OCI-LY1 (cell line): ENCODE results near the gene MYO1G.
A peak's percentile ranks its signal among the peaks of the same experiment; 100 is the strongest.

Source experiments
- H2AFZ ChIP-seq: fragments of 200-600 bp; sonication (generic), shearing (Covaris generic); 2 replicates; pipeline ENCODE4 v1.6.0; 2014; ENCODE audit warnings: antibody characterized with exemption, mild to moderate bottlenecking, low read length
- H3F3A ChIP-seq: fragments of 200-600 bp; sonication (generic), shearing (Covaris generic); 2 replicates; pipeline ENCODE4 v1.6.0; 2014; ENCODE audit warnings: mild to moderate bottlenecking, antibody characterized with exemption, low read length, moderate library complexity; ENCODE audit not compliant: insufficient read depth
- H3K27ac ChIP-seq: fragments of 200-600 bp; sonication (generic); 2 replicates; pipeline ENCODE4 v1.5.1; 2014; ENCODE audit warnings: low read length, mixed run types, mild to moderate bottlenecking, low read depth; ENCODE audit not compliant: poor library complexity, severe bottlenecking
- H3K27me3 ChIP-seq: fragments of 200-600 bp; sonication (generic); 2 replicates; pipeline ENCODE4 v1.6.0; 2014; ENCODE audit warnings: antibody characterized with exemption, mild to moderate bottlenecking, low read length, moderate library complexity; ENCODE audit not compliant: insufficient read depth
- H3K36me3 ChIP-seq: fragments of 200-600 bp; sonication (generic); 2 replicates; pipeline ENCODE4 v1.6.1; 2014; ENCODE audit warnings: mild to moderate bottlenecking, antibody characterized with exemption, low read length, moderate library complexity, mixed read lengths; ENCODE audit not compliant: insufficient read depth
- H3K4me1 ChIP-seq: fragments of 200-600 bp; sonication (generic); 2 replicates; pipeline ENCODE4 v1.5.1; 2014; ENCODE audit warnings: mild to moderate bottlenecking, low read length, moderate library complexity; ENCODE audit not compliant: insufficient read depth, severe bottlenecking
- H3K4me2 ChIP-seq: fragments of 200-600 bp; sonication (generic), shearing (Covaris generic); 2 replicates; pipeline ENCODE4 v1.6.1; 2014; ENCODE audit warnings: low read length
- H3K4me3 ChIP-seq: fragments of 200-600 bp; sonication (generic); 2 replicates; pipeline ENCODE4 v1.5.1; 2014; ENCODE audit warnings: low read length, low read depth, mild to moderate bottlenecking, mixed read lengths; ENCODE audit not compliant: poor library complexity, severe bottlenecking
- H3K79me2 ChIP-seq: fragments of 200-600 bp; shearing (Covaris generic); 2 replicates; pipeline ENCODE4 v1.6.1; 2016; ENCODE audit warnings: mixed run types, low read length, mixed read lengths; ENCODE audit not compliant: insufficient read depth
- H3K9ac ChIP-seq: fragments of 200-600 bp; sonication (generic), shearing (Covaris generic); 2 replicates; pipeline ENCODE4 v1.6.1; 2014; ENCODE audit warnings: mild to moderate bottlenecking, low read length, mixed read lengths
- H3K9me2 ChIP-seq: fragments of 200-600 bp; sonication (generic), shearing (Covaris generic); 2 replicates; pipeline ENCODE4 v1.6.1; 2014; ENCODE audit warnings: low read depth, mild to moderate bottlenecking, low read length, mixed read lengths
- H3K9me3 ChIP-seq: fragments of 200-600 bp; shearing (Covaris generic); 2 replicates; pipeline ENCODE4 v1.6.1; 2014; ENCODE audit warnings: low read length, mixed read lengths
- H4K20me1 ChIP-seq: fragments of 200-600 bp; sonication (generic), shearing (Covaris generic); 2 replicates; pipeline ENCODE4 v1.6.0; 2016; ENCODE audit warnings: mild to moderate bottlenecking, low read length; ENCODE audit not compliant: insufficient read depth
- EZH2 ChIP-seq: fragments of 200-600 bp; sonication (generic), shearing (Covaris generic); IDR thresholded peaks from 2 replicates; pipeline ENCODE4 v1.8.0; 2017; ENCODE audit warnings: borderline replicate concordance, mixed run types, mild to moderate bottlenecking, antibody characterized with exemption, low read length, moderate library complexity, mixed read lengths
- TF ChIP-seq, protein P1 (sequence below): fragments of 200-600 bp; sonication (generic), shearing (Covaris generic); IDR thresholded peaks from 2 replicates; pipeline ENCODE4 v1.5.1; 2017; ENCODE audit warnings: mild to moderate bottlenecking, antibody characterized with exemption, low read length, moderate library complexity, mixed read lengths

Gene MYO1G

DNA sequence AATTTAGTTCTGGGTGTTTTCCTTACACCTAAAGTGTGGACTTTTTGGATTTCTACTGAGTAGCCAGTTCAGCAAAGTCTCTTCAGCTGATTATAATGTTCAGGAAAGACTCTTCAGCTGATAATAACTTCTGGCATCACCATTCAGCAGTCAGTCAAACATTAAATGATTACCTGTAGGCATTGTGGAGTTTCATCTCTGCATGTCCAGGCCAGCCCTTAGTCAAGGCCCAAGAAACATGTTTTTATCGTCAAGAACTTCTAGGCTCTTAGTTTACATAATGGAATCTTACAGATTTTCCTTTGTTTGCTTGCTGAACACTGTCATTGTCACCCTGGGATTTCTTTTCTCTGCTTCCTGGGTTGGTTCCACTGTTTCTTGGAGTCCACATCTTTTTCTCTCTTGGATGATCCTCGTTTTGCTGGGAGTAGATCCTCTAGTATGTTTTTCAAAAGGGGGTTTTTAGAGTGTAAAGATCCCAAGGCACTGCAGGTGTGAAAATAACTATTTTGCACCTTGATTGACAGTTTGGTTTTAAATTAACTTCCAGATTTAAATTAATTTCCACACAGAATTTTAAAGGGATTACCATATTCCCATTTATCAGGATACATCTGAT is 45.4 kb upstream of the MYO1G start:
- no peaks in the 10 kb centered on the region for H3K9me2 ChIP-seq
- peaks cover 22% of the 10 kb centered on the region for H3F3A ChIP-seq
- H3K4me1 ChIP-seq: peaks cover 90% of the 10 kb centered on the region
- H3K27me3 ChIP-seq: no peaks in the 10 kb centered on the region
- H2AFZ ChIP-seq: no peak overlapping the region
- H3K9me3 ChIP-seq: peaks cover 3% of the 10 kb centered on the region; the same call in 1 of the 2 replicates
- H4K20me1 ChIP-seq: no peaks in the 10 kb centered on the region
- peak overlapping the region; percentile 98 for H3K27ac ChIP-seq
- no peak overlapping the region; the same call in 1 of the 2 replicates for H3K9ac ChIP-seq
- peak overlapping the region; percentile 96; the same call in 1 of the 2 replicates for H3K4me2 ChIP-seq
- TF ChIP-seq, protein P1, sequence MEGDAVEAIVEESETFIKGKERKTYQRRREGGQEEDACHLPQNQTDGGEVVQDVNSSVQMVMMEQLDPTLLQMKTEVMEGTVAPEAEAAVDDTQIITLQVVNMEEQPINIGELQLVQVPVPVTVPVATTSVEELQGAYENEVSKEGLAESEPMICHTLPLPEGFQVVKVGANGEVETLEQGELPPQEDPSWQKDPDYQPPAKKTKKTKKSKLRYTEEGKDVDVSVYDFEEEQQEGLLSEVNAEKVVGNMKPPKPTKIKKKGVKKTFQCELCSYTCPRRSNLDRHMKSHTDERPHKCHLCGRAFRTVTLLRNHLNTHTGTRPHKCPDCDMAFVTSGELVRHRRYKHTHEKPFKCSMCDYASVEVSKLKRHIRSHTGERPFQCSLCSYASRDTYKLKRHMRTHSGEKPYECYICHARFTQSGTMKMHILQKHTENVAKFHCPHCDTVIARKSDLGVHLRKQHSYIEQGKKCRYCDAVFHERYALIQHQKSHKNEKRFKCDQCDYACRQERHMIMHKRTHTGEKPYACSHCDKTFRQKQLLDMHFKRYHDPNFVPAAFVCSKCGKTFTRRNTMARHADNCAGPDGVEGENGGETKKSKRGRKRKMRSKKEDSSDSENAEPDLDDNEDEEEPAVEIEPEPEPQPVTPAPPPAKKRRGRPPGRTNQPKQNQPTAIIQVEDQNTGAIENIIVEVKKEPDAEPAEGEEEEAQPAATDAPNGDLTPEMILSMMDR: no peak
- no peak for TF ChIP-seq EZH2
- H3K4me3 ChIP-seq: no peak overlapping the region
- peaks cover 32% of the 10 kb centered on the region for H3K36me3 ChIP-seq
- peaks cover 70% of the 10 kb centered on the region for H3K79me2 ChIP-seq

DNA sequence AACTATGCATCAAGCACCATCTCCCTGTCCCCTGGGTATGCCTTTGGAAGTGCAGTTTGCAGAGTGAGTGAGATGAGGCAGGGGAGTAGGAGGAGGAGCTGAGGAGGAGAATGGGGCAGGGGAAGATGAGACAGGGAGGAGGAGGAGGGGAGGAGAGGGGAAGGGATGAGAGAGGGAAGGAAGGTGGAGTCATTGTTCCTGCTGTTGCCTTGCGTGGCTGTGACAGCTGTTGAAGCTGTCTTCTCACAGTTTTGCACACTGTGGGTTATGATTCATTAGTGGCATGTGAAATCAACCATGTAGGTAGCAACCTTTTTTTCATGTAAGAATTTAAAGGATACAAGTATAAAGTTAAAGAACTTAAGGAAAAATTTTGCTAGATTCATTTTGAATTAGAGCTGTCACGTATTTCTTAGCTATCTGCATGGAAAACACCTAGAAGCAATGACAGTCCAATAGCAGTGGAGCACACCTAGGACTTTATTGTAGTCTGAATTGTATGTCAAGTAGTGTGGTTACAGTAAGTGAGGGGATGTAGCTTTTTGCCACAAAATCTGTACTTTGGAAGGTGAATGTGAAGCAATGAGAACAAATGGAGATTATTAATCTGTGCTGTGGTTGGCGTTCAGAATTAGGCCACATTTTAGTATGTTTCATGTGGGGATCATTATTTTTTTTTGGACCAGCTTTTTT is 42.9 kb upstream of the MYO1G start:
- Histone ChIP-seq H3K27ac (peak overlapping the region; percentile 77), H4K20me1 (no peaks in the 10 kb centered on the region), H3F3A (peaks cover 16% of the 10 kb centered on the region), H3K4me1 (peaks cover 70% of the 10 kb centered on the region), H3K79me2 (peaks cover 53% of the 10 kb centered on the region), H3K9ac (peak overlapping the region; percentile 5; the same call in 1 of the 2 replicates), H3K9me3 (peaks cover 3% of the 10 kb centered on the region; the same call in 1 of the 2 replicates), H3K4me3 (no peak overlapping the region), H3K4me2 (peak overlapping the region; percentile 14; the same call in 1 of the 2 replicates), H2AFZ (no peak overlapping the region), H3K36me3 (peaks cover 26% of the 10 kb centered on the region), H3K27me3 (no peaks in the 10 kb centered on the region), H3K9me2 (no peaks in the 10 kb centered on the region)
- TF ChIP-seq, protein P1: no peak
- no peak for TF ChIP-seq EZH2

DNA sequence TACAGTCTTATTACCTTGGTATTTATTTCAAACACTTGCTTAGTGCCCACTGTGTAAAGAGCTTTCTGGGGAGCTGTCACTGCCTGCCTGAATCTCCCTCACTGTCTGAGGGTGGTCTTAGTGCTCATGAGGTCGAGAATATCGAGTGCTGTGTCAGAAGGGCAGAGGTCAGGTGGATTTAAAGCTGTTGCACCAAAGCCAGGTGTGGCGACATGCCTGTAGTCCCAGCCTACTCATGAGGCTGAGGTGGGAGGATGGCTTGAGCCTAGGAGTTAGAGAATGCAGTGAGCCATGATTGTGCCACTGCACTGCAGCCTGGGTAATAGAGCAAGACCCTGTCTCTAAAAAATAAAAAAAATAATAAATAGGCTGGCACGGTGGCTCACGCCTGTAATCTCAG is 42.1 kb upstream of the MYO1G start:
- H3K9me2 ChIP-seq: no peaks in the 10 kb centered on the region
- peak overlapping the region; percentile 6; the same call in 1 of the 2 replicates for H3K9ac ChIP-seq
- no peaks in the 10 kb centered on the region for H4K20me1 ChIP-seq
- no peak overlapping the region for H3K4me3 ChIP-seq
- no peak for TF ChIP-seq EZH2
- TF ChIP-seq, protein P1: no peak
- H3F3A ChIP-seq: peaks cover 9% of the 10 kb centered on the region; the same call in 1 of the 2 replicates
- H3K27me3 ChIP-seq: no peaks in the 10 kb centered on the region
- H3K9me3 ChIP-seq: peaks cover 3% of the 10 kb centered on the region; the same call in 1 of the 2 replicates
- H2AFZ ChIP-seq: no peak overlapping the region
- peak overlapping the region; percentile 10 for H3K4me2 ChIP-seq
- peak overlapping the region; percentile 77 for H3K27ac ChIP-seq
- peaks cover 51% of the 10 kb centered on the region for H3K79me2 ChIP-seq
- H3K36me3 ChIP-seq: peaks cover 28% of the 10 kb centered on the region
- peaks cover 62% of the 10 kb centered on the region for H3K4me1 ChIP-seq
